HEK293T (cell line): ENCODE data around the gene UGT1A6.

ENCODE experiments used
- ARNT ChIP-seq: fragments of 450-650 bp; IDR thresholded peaks from 2 replicates; pipeline ENCODE4 v1.6.1; 2017; ENCODE audit warnings: mild to moderate bottlenecking
- BHLHE40 ChIP-seq: fragments of 450-650 bp; IDR thresholded peaks from 2 replicates; pipeline ENCODE4 v1.6.1; 2016; ENCODE audit warnings: mild to moderate bottlenecking, moderate library complexity, borderline replicate concordance
- CTBP1 ChIP-seq: fragments of 450-650 bp; IDR thresholded peaks from 2 replicates; pipeline ENCODE4 v1.6.1; 2016; ENCODE audit warnings: borderline replicate concordance
- ELF4 ChIP-seq: fragments of 450-650 bp; IDR thresholded peaks from 2 replicates; pipeline ENCODE4 v1.6.1; 2017; ENCODE audit warnings: antibody characterized with exemption
- FOXK2 ChIP-seq: fragments of 450-650 bp; IDR thresholded peaks from 2 replicates; pipeline ENCODE4 v1.6.1; 2016; ENCODE audit warnings: mild to moderate bottlenecking
- FOXM1 ChIP-seq: fragments of 450-650 bp; IDR thresholded peaks from 2 replicates; pipeline ENCODE4 v1.6.1; 2017; ENCODE audit warnings: mild to moderate bottlenecking, borderline replicate concordance
- HDGF ChIP-seq: fragments of 450-650 bp; IDR thresholded peaks from 2 replicates; pipeline ENCODE4 v1.6.1; 2017; ENCODE audit warnings: antibody characterized with exemption, borderline replicate concordance
- L3MBTL2 ChIP-seq: fragments of 450-650 bp; conservative IDR thresholded peaks from 2 replicates; pipeline ENCODE4 v1.6.1; 2016; ENCODE audit warnings: mild to moderate bottlenecking
- NFRKB ChIP-seq: fragments of 450-650 bp; IDR thresholded peaks from 2 replicates; pipeline ENCODE4 v1.6.1; 2016; ENCODE audit warnings: mild to moderate bottlenecking, moderate library complexity
- SP1 ChIP-seq: fragments of 450-650 bp; IDR thresholded peaks from 2 replicates; pipeline ENCODE4 v1.6.1; 2017
- TARDBP ChIP-seq: fragments of 450-650 bp; IDR thresholded peaks from 2 replicates; pipeline ENCODE4 v1.6.1; 2016

DNA sequence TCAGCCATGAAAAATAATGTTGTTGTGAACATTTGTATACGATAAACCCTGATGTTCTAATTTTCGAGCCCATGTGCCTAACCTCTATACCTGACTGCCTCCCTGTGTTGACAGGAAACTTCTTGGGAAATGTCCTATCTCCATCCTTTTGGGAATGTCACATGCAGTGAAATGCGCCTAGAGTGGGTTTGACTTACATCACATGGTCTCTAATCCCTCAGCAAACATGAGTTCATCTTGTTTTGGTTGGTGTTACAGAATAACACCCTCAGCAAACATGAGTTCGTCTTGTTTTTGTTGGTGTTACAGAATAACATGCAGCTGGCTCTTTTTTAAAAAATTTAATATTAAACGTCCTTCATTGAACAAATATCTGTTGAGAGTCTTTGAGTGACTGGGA, 4.3 kb upstream of the UGT1A6 start:
- TF ChIP-seq FOXM1 (no peak), NFRKB (no peak), BHLHE40 (no peak), TARDBP (no peak), HDGF (no peak), L3MBTL2 (no peak), CTBP1 (no peak), SP1 (no peak), ELF4 (no peak), FOXK2 (no peak), ARNT (no peak)
